ENCODE measurements around the gene GRIA1. TPM values are rescaled to one million over a fixed set of nuclear protein-coding genes. Genes with fewer than 3 reads are reported as not detected.
A peak's percentile ranks its signal among the peaks of the same experiment; 100 is the strongest.

The GRIA1 gene
- 0.21 TPM for polyA plus RNA-seq (2013, experiment 1 of 2)
- 0.41 TPM for polyA plus RNA-seq (2013, experiment 2 of 2)

DNA sequence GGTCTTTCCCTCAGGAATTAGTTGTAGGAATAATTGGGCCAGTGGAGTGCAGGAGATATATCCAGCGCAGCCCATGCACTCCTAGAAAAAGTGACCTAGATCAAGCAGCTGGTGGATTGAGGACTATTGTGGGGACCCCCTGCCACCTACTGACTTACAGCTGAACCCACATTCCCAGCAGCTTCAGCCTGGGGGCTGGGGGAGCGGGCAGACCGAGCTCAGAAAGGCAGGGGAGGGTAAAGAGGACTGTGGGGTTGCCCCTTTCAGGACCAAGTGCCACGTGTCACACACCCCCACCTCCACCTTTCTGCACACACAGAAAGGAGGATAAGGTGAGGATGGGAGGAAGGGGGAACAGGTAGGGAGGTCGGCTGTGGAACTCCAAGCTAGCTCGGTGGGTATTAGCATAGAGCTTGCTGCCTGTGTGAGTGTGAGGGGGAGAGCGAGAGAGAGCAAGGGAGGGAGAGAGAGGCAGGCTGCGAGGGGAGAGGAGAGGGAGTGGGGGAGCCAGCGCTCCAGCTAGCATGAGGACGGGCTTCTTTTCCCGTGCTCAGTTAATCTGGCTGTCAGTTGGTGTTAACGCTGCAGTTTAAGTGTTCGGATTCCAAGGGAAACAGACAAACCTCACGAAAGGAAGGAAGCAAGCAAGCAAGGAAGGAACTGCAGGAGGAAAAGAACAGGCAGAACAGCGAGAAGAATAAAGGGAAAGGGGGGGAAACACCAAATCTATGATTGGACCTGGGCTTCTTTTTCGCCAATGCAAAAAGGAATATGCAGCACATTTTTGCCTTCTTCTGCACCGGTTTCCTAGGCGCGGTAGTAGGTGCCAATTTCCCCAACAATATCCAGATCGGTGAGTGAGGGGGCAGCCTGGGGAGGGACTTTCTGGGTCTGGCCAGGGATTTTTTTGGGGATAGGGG lies at the start of gene GRIA1:
TSS of gene GRIA1 (plus strand) at position 553 of the 920 bp plus-strand sequence.
- Histone ChIP-seq H3K18ac (ENCODE audit: low read length) (no peak within 1 kb of the TSS), H3K23ac (ENCODE audit: low read length) (no peak within 1 kb of the TSS), H3K4me1 (ENCODE audit: control insufficient read depth, low read depth, low read length) (no peaks in the 10 kb centered on the region), H3K56ac (ENCODE audit: low read length) (peak within 1 kb of the TSS; percentile 73), H3K4me2 (ENCODE audit: low read length) (peak within 1 kb of the TSS; percentile 10), H3K27ac (ENCODE audit: low read depth, low read length) (no peak within 1 kb of the TSS), H3K36me3 (ENCODE audit: control insufficient read depth, insufficient read depth, low read length) (no peaks in the 10 kb centered on the region), H3K79me2 (ENCODE audit: control insufficient read depth, insufficient read depth, low read length) (no peaks in the 10 kb centered on the region), H3K4me3 (ENCODE audit: low read length) (peak within 1 kb of the TSS; percentile 1), H3K27me3 (ENCODE audit: insufficient read depth, low read length, poor library complexity) (no peaks in the 10 kb centered on the region), H3K9ac (ENCODE audit: low read length) (peak within 1 kb of the TSS; percentile 0), H2AK5ac (ENCODE audit: low read length) (no peak within 1 kb of the TSS), H2BK15ac (replicated peaks; ENCODE audit: low read depth) (no peak within 1 kb of the TSS), H2BK5ac (ENCODE audit: low read length) (no peak within 1 kb of the TSS), H4K8ac (ENCODE audit: low read depth, low read length) (no peak within 1 kb of the TSS), H2BK120ac (ENCODE audit: low read depth, low read length) (no peak within 1 kb of the TSS), H4K5ac (ENCODE audit: low read length) (no peak within 1 kb of the TSS), H3K79me1 (ENCODE audit: low read length) (no peaks in the 10 kb centered on the region), H3K4ac (ENCODE audit: low read depth, low read length) (no peak within 1 kb of the TSS)
- DNase-seq = peak; percentile 61
- WGBS (ENCODE audit: extremely low coverage, insufficient coverage, low lambda C conversion rate) = no CpG with 5 or more reads among the region's 20 CpGs

GRCh38 chr5:153445875-153446579 lies 44.4 kb upstream of the GRIA1 start:
- H3K79me2 ChIP-seq (ENCODE audit: control insufficient read depth, insufficient read depth, low read length) = no peaks in the 10 kb centered on the region
- H3K4me2 ChIP-seq (ENCODE audit: low read length) = no peak overlapping the region
- no peaks in the 10 kb centered on the region for H3K27me3 ChIP-seq (ENCODE audit: insufficient read depth, low read length, poor library complexity)
- no peaks in the 10 kb centered on the region for H3K36me3 ChIP-seq (ENCODE audit: control insufficient read depth, insufficient read depth, low read length)
- H3K18ac ChIP-seq (ENCODE audit: low read length) = no peak overlapping the region
- H3K4me1 ChIP-seq (ENCODE audit: control insufficient read depth, low read depth, low read length) = no peaks in the 10 kb centered on the region
- H3K27ac ChIP-seq (ENCODE audit: low read depth, low read length) = no peak overlapping the region
- H3K4ac ChIP-seq (ENCODE audit: low read depth, low read length) = no peak overlapping the region
- no peak overlapping the region for H3K56ac ChIP-seq (ENCODE audit: low read length)
- H3K79me1 ChIP-seq (ENCODE audit: low read length) = no peaks in the 10 kb centered on the region
- H2AK5ac ChIP-seq (ENCODE audit: low read length) = no peak overlapping the region
- no peak overlapping the region for H4K5ac ChIP-seq (ENCODE audit: low read length)
- H4K8ac ChIP-seq (ENCODE audit: low read depth, low read length) = no peak overlapping the region
- DNase-seq = no peak
- no peak overlapping the region for H2BK120ac ChIP-seq (ENCODE audit: low read depth, low read length)
- no peak overlapping the region for H3K4me3 ChIP-seq (ENCODE audit: low read length)
- no peak overlapping the region for H2BK5ac ChIP-seq (ENCODE audit: low read length)
- no CpG with 5 or more reads among the region's 9 CpGs for WGBS (ENCODE audit: extremely low coverage, insufficient coverage, low lambda C conversion rate)
- H3K23ac ChIP-seq (ENCODE audit: low read length) = no peak overlapping the region
- H2BK15ac ChIP-seq (replicated peaks; ENCODE audit: low read depth) = no peak overlapping the region
- H3K9ac ChIP-seq (ENCODE audit: low read length) = no peak overlapping the region

- Histone ChIP-seq H3K27me3 (ENCODE audit: insufficient read depth, low read length, poor library complexity) (no peaks in the 10 kb centered on the region), H3K36me3 (ENCODE audit: control insufficient read depth, insufficient read depth, low read length) (no peaks in the 10 kb centered on the region), H3K4me3 (ENCODE audit: low read length) (no peak overlapping the region), H2BK5ac (ENCODE audit: low read length) (no peak overlapping the region), H3K18ac (ENCODE audit: low read length) (no peak overlapping the region), H3K4ac (ENCODE audit: low read depth, low read length) (no peak overlapping the region), H3K23ac (ENCODE audit: low read length) (no peak overlapping the region), H3K79me2 (ENCODE audit: control insufficient read depth, insufficient read depth, low read length) (no peaks in the 10 kb centered on the region), H2AK5ac (ENCODE audit: low read length) (no peak overlapping the region), H4K8ac (ENCODE audit: low read depth, low read length) (no peak overlapping the region), H3K9ac (ENCODE audit: low read length) (no peak overlapping the region), H3K79me1 (ENCODE audit: low read length) (no peaks in the 10 kb centered on the region), H3K27ac (ENCODE audit: low read depth, low read length) (no peak overlapping the region), H3K56ac (ENCODE audit: low read length) (no peak overlapping the region), H3K4me2 (ENCODE audit: low read length) (no peak overlapping the region), H3K4me1 (ENCODE audit: control insufficient read depth, low read depth, low read length) (no peaks in the 10 kb centered on the region), H4K5ac (ENCODE audit: low read length) (no peak overlapping the region), H2BK15ac (replicated peaks; ENCODE audit: low read depth) (no peak overlapping the region), H2BK120ac (ENCODE audit: low read depth, low read length) (no peak overlapping the region)
- WGBS (ENCODE audit: extremely low coverage, insufficient coverage, low lambda C conversion rate) = no CpG with 5 or more reads among the region's 8 CpGs
- DNase-seq = no peak
Observed at GRCh38 chr5:153447534-153447933, 42.9 kb upstream of the GRIA1 start.

DNA sequence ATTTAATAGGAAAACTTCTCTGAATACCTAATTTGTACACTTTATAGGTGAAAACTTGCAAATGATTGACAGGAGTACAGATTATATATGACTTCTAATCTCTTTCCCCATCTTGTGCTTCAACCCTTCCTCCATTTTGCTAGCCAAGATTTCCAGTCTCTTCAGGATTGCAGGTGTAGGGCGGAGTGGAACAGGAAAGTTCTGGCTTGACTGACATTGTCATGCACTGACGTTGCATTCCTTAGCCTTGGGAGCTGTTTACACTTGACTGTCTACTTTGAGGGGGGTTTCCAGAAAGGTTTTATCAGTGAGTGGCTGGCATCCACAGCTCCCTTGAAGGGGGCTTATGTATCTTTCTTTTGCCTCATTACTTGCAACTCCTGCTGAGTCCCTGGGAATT lies 34.1 kb upstream of the GRIA1 start:
- H3K9ac ChIP-seq (ENCODE audit: low read length) = no peak overlapping the region
- H3K4ac ChIP-seq (ENCODE audit: low read depth, low read length) = no peak overlapping the region
- no peak overlapping the region for H3K27ac ChIP-seq (ENCODE audit: low read depth, low read length)
- WGBS (ENCODE audit: extremely low coverage, insufficient coverage, low lambda C conversion rate) = no CpG with 5 or more reads among the region's 2 CpGs
- H3K18ac ChIP-seq (ENCODE audit: low read length) = no peak overlapping the region
- H4K8ac ChIP-seq (ENCODE audit: low read depth, low read length) = no peak overlapping the region
- H3K4me2 ChIP-seq (ENCODE audit: low read length) = no peak overlapping the region
- H3K27me3 ChIP-seq (ENCODE audit: insufficient read depth, low read length, poor library complexity) = no peaks in the 10 kb centered on the region
- H3K56ac ChIP-seq (ENCODE audit: low read length) = no peak overlapping the region
- no peaks in the 10 kb centered on the region for H3K79me2 ChIP-seq (ENCODE audit: control insufficient read depth, insufficient read depth, low read length)
- no peak overlapping the region for H2AK5ac ChIP-seq (ENCODE audit: low read length)
- H3K23ac ChIP-seq (ENCODE audit: low read length) = no peak overlapping the region
- no peaks in the 10 kb centered on the region for H3K36me3 ChIP-seq (ENCODE audit: control insufficient read depth, insufficient read depth, low read length)
- peak; percentile 10 for DNase-seq
- no peak overlapping the region for H2BK15ac ChIP-seq (replicated peaks; ENCODE audit: low read depth)
- no peak overlapping the region for H2BK120ac ChIP-seq (ENCODE audit: low read depth, low read length)
- no peak overlapping the region for H2BK5ac ChIP-seq (ENCODE audit: low read length)
- H4K5ac ChIP-seq (ENCODE audit: low read length) = no peak overlapping the region
- H3K4me1 ChIP-seq (ENCODE audit: control insufficient read depth, low read depth, low read length) = no peaks in the 10 kb centered on the region
- no peak overlapping the region for H3K4me3 ChIP-seq (ENCODE audit: low read length)
- H3K79me1 ChIP-seq (ENCODE audit: low read length) = no peaks in the 10 kb centered on the region

- H2BK120ac ChIP-seq (ENCODE audit: low read depth, low read length) = no peak overlapping the region
- no CpG with 5 or more reads among the region's 1 CpG for WGBS (ENCODE audit: extremely low coverage, insufficient coverage, low lambda C conversion rate)
Observed at GRCh38 chr5:153456993-153457392, 33.5 kb upstream of the GRIA1 start.

More at GRCh38 chr5:153456993-153457392, 33.5 kb upstream of the GRIA1 start:
- H3K4me2 ChIP-seq (ENCODE audit: low read length) = no peak overlapping the region
- H3K9ac ChIP-seq (ENCODE audit: low read length) = no peak overlapping the region
- DNase-seq = no peak
- no peak overlapping the region for H3K27ac ChIP-seq (ENCODE audit: low read depth, low read length)
- no peak overlapping the region for H2BK5ac ChIP-seq (ENCODE audit: low read length)
- H3K23ac ChIP-seq (ENCODE audit: low read length) = no peak overlapping the region
- H3K4ac ChIP-seq (ENCODE audit: low read depth, low read length) = no peak overlapping the region
- H2BK15ac ChIP-seq (replicated peaks; ENCODE audit: low read depth) = no peak overlapping the region
- no peak overlapping the region for H3K56ac ChIP-seq (ENCODE audit: low read length)
- no peaks in the 10 kb centered on the region for H3K27me3 ChIP-seq (ENCODE audit: insufficient read depth, low read length, poor library complexity)
- H3K79me2 ChIP-seq (ENCODE audit: control insufficient read depth, insufficient read depth, low read length) = no peaks in the 10 kb centered on the region
- H3K18ac ChIP-seq (ENCODE audit: low read length) = no peak overlapping the region
- no peak overlapping the region for H3K4me3 ChIP-seq (ENCODE audit: low read length)
- no peak overlapping the region for H4K5ac ChIP-seq (ENCODE audit: low read length)
- no peak overlapping the region for H4K8ac ChIP-seq (ENCODE audit: low read depth, low read length)
- H3K79me1 ChIP-seq (ENCODE audit: low read length) = no peaks in the 10 kb centered on the region
- no peak overlapping the region for H2AK5ac ChIP-seq (ENCODE audit: low read length)
- H3K4me1 ChIP-seq (ENCODE audit: control insufficient read depth, low read depth, low read length) = no peaks in the 10 kb centered on the region
- no peaks in the 10 kb centered on the region for H3K36me3 ChIP-seq (ENCODE audit: control insufficient read depth, insufficient read depth, low read length)

Data from mesendoderm (in vitro differentiated cells).